Neuron (in vitro differentiated cells): ENCODE data around the gene APBA2.
"Not testable (repeated sequence)": the region's sequence is repeated elsewhere in the genome, so short reads cannot be mapped to it uniquely, and the experiment has no call there.

ENCODE experiments used
- H2AFZ ChIP-seq: one replicate; pipeline ENCODE4 v1.6.1; 2013; ENCODE audit warnings: low read depth, mild to moderate bottlenecking, inconsistent platforms, low read length, moderate library complexity
- H3K27me3 ChIP-seq: one replicate; pipeline ENCODE4 v1.6.1; 2013; ENCODE audit warnings: low read length; ENCODE audit not compliant: insufficient read depth
- H3K36me3 ChIP-seq: one replicate; pipeline ENCODE4 v1.6.1; 2013; ENCODE audit warnings: low read length; ENCODE audit not compliant: insufficient read depth
- H3K4me1 ChIP-seq: one replicate; pipeline ENCODE4 v1.6.1; 2013; ENCODE audit warnings: low read length; ENCODE audit not compliant: insufficient read depth
- H3K4me3 ChIP-seq: 2 replicates; pipeline ENCODE4 v1.5.1; 2013; ENCODE audit warnings: mild to moderate bottlenecking, low read length, moderate library complexity
- H3K9me3 ChIP-seq: one replicate; pipeline ENCODE4 v1.6.1; 2013; ENCODE audit warnings: low read length

APBA2 gene

GRCh38 chr15:29097168-29097567, 211.4 kb downstream of the APBA2 start:
- H3K4me1 ChIP-seq = peaks cover 7% of the 10 kb centered on the region
- peaks cover 2% of the 10 kb centered on the region for H3K9me3 ChIP-seq
- H3K27me3 ChIP-seq = no peaks in the 10 kb centered on the region
- peaks cover 55% of the 10 kb centered on the region for H3K36me3 ChIP-seq
- H2AFZ ChIP-seq = no peak overlapping the region
- H3K4me3 ChIP-seq = no peak overlapping the region

- Histone ChIP-seq H3K27me3 (no peaks in the 10 kb centered on the region), H2AFZ (no peak overlapping the region), H3K36me3 (peaks cover 57% of the 10 kb centered on the region), H3K4me1 (peaks cover 7% of the 10 kb centered on the region), H3K4me3 (no peak overlapping the region), H3K9me3 (peaks cover 2% of the 10 kb centered on the region)
These were observed 212.2 kb downstream of the APBA2 start for GRCh38 chr15:29097971-29098370.

GRCh38 chr15:29098652-29099051, 212.9 kb downstream of the APBA2 start:
- no peak overlapping the region for H3K4me3 ChIP-seq
- no peaks in the 10 kb centered on the region for H3K27me3 ChIP-seq
- peaks cover 52% of the 10 kb centered on the region for H3K36me3 ChIP-seq
- H3K9me3 ChIP-seq = peaks cover 2% of the 10 kb centered on the region
- no peak overlapping the region for H2AFZ ChIP-seq
- peaks cover 7% of the 10 kb centered on the region for H3K4me1 ChIP-seq

GRCh38 chr15:29099131-29099880, 213.5 kb downstream of the APBA2 start:
- H3K4me3 ChIP-seq = no peak overlapping the region
- peaks cover 2% of the 10 kb centered on the region for H3K9me3 ChIP-seq
- H3K36me3 ChIP-seq = peaks cover 48% of the 10 kb centered on the region
- H3K27me3 ChIP-seq = no peaks in the 10 kb centered on the region
- H3K4me1 ChIP-seq = peaks cover 7% of the 10 kb centered on the region
- H2AFZ ChIP-seq = no peak overlapping the region

GRCh38 chr15:29100486-29101000, 214.8 kb downstream of the APBA2 start:
- Histone ChIP-seq H3K27me3 (no peaks in the 10 kb centered on the region), H3K36me3 (peaks cover 54% of the 10 kb centered on the region), H3K4me1 (peaks cover 7% of the 10 kb centered on the region), H3K4me3 (no peak overlapping the region), H3K9me3 (peaks cover 1% of the 10 kb centered on the region), H2AFZ (no peak overlapping the region)

GRCh38 chr15:29101491-29101890, 215.7 kb downstream of the APBA2 start:
- H3K4me3 ChIP-seq = no peak overlapping the region
- no peaks in the 10 kb centered on the region for H3K9me3 ChIP-seq

GRCh38 chr15:29102173-29102794, 216.5 kb downstream of the APBA2 start:
- not testable (repeated sequence) for H3K4me3 ChIP-seq, H3K9me3 ChIP-seq, H2AFZ ChIP-seq

More at GRCh38 chr15:29101491-29101890, 215.7 kb downstream of the APBA2 start:
- Histone ChIP-seq H2AFZ (no peak overlapping the region), H3K27me3 (no peaks in the 10 kb centered on the region), H3K36me3 (peaks cover 59% of the 10 kb centered on the region), H3K4me1 (peaks cover 7% of the 10 kb centered on the region)

GRCh38 chr15:29102911-29103823, 217.4 kb downstream of the APBA2 start:
- no peak overlapping the region for H2AFZ ChIP-seq
- no peaks in the 10 kb centered on the region for H3K27me3 ChIP-seq
- H3K9me3 ChIP-seq = no peaks in the 10 kb centered on the region
- H3K4me1 ChIP-seq = peaks cover 7% of the 10 kb centered on the region
- H3K4me3 ChIP-seq = no peak overlapping the region
- H3K36me3 ChIP-seq = peaks cover 73% of the 10 kb centered on the region

More at GRCh38 chr15:29102173-29102794, 216.5 kb downstream of the APBA2 start:
- not testable (repeated sequence) for H3K4me1 ChIP-seq, H3K27me3 ChIP-seq
- peaks cover 66% of the 10 kb centered on the region for H3K36me3 ChIP-seq

GRCh38 chr15:29103824-29104565, 218.2 kb downstream of the APBA2 start:
- peaks cover 65% of the 10 kb centered on the region for H3K36me3 ChIP-seq
- H2AFZ ChIP-seq = no peak overlapping the region
- H3K27me3 ChIP-seq = no peaks in the 10 kb centered on the region
- no peaks in the 10 kb centered on the region for H3K9me3 ChIP-seq
- H3K4me3 ChIP-seq = no peak overlapping the region
- peaks cover 7% of the 10 kb centered on the region for H3K4me1 ChIP-seq

GRCh38 chr15:29104566-29104880, 218.7 kb downstream of the APBA2 start:
- Histone ChIP-seq H3K9me3 (no peaks in the 10 kb centered on the region), H3K4me3 (no peak overlapping the region), H3K36me3 (peaks cover 60% of the 10 kb centered on the region), H3K4me1 (peaks cover 7% of the 10 kb centered on the region), H3K27me3 (no peaks in the 10 kb centered on the region), H2AFZ (no peak overlapping the region)

- H3K4me3 ChIP-seq = no peak overlapping the region
- H3K4me1 ChIP-seq = peaks cover under 1% of the 10 kb centered on the region
- H3K27me3 ChIP-seq = no peaks in the 10 kb centered on the region
- H3K9me3 ChIP-seq = no peaks in the 10 kb centered on the region
- H3K36me3 ChIP-seq = peaks cover 63% of the 10 kb centered on the region
- H2AFZ ChIP-seq = no peak overlapping the region
These were observed 219.5 kb downstream of the APBA2 start for GRCh38 chr15:29105151-29105854.

- Histone ChIP-seq H3K27me3 (no peaks in the 10 kb centered on the region), H3K4me3 (no peak overlapping the region), H2AFZ (no peak overlapping the region), H3K9me3 (no peaks in the 10 kb centered on the region), H3K36me3 (peaks cover 57% of the 10 kb centered on the region), H3K4me1 (no peaks in the 10 kb centered on the region)
These were observed 220.3 kb downstream of the APBA2 start for GRCh38 chr15:29106116-29106515.
